ENCODE results near the gene RAF1. TPM values are rescaled to one million over a fixed set of nuclear protein-coding genes. Genes with fewer than 3 reads are reported as not detected.

RAF1 gene
- total RNA-seq, 1 donor from 2014 or later = 123 TPM

DNA sequence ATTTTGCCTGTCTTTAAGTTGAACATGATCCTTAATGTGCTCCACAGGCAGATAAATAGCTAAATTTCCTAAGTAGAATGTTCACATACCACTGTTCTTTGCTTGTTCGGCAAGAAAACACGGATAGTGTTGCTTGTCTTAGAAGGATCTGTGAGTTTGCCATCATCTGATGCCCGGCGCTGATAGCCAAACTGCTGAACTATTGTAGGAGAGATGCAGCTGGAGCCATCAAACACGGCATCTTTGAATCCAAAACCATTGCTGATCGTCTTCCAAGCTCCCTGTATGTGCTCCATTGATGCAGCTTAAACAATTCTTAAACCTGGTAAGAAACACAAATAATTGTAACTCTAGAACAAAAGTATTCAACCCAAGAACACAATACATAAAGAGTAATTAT, 45.5 kb downstream of the RAF1 start:
- H3K9me3 Mint-ChIP-seq = no peaks in the 10 kb centered on the region
- TF ChIP-seq, protein P1, sequence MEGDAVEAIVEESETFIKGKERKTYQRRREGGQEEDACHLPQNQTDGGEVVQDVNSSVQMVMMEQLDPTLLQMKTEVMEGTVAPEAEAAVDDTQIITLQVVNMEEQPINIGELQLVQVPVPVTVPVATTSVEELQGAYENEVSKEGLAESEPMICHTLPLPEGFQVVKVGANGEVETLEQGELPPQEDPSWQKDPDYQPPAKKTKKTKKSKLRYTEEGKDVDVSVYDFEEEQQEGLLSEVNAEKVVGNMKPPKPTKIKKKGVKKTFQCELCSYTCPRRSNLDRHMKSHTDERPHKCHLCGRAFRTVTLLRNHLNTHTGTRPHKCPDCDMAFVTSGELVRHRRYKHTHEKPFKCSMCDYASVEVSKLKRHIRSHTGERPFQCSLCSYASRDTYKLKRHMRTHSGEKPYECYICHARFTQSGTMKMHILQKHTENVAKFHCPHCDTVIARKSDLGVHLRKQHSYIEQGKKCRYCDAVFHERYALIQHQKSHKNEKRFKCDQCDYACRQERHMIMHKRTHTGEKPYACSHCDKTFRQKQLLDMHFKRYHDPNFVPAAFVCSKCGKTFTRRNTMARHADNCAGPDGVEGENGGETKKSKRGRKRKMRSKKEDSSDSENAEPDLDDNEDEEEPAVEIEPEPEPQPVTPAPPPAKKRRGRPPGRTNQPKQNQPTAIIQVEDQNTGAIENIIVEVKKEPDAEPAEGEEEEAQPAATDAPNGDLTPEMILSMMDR (conservative IDR thresholded peaks at IDR 0.05) = no peak
- H3K4me3 Mint-ChIP-seq = no peak overlapping the region
- H3K27me3 Mint-ChIP-seq (ENCODE audit: low read depth) = no peaks in the 10 kb centered on the region
- H3K36me3 Mint-ChIP-seq (ENCODE audit: low read depth) = peaks cover 11% of the 10 kb centered on the region
- peaks cover 11% of the 10 kb centered on the region for H3K4me1 Mint-ChIP-seq
- H3K27ac Mint-ChIP-seq (ENCODE audit: unreplicated experiment) = no peak overlapping the region
- no peak for DNase-seq (ENCODE audit: low read depth, low spot score)

DNA sequence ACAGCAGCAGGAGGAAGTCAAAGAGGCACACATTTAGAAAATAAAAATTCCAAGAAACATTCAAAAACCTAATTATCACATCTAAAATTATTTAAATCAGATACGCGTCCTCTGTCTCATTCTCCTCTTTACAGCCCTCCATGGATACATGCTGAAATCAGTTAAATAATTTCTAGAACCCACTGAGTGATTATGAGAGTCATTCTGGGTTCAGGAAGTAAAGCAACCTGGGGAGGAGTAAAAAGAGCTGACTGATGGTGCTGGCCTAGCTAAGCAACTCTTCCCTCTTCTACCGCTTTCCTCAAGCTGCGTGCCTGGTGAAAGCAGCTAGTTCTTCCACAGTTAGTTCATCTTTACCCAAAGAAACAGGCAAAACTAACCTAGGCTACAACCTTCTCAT, 48.7 kb downstream of the RAF1 start:
- Mint-ChIP-seq H3K27me3 (ENCODE audit: low read depth) (no peaks in the 10 kb centered on the region), H3K9me3 (no peaks in the 10 kb centered on the region), H3K27ac (ENCODE audit: unreplicated experiment) (no peak overlapping the region), H3K4me1 (no peaks in the 10 kb centered on the region), H3K4me3 (no peak overlapping the region), H3K36me3 (ENCODE audit: low read depth) (peaks cover 14% of the 10 kb centered on the region)
- TF ChIP-seq, protein P1 (conservative IDR thresholded peaks at IDR 0.05) = no peak
- DNase-seq (ENCODE audit: low read depth, low spot score) = no peak

DNA sequence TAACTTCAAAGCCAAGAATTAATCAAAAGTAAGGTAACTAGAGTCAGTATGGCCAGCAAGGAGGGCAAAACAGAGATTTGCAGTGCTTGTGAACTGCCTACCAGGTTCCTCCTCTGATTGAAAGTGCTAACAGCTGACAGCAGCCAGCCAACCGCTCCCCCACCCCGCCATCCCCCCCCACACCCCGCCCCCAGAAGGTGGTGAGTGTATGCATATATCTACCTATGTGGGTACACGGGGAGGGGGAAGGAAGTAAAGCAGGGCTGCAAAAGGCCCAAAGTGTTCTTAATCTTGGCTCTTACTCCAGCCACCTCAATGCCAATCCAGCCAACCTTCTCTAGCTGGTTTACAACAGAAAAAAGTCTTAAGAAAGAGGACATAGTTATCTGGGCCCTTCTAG, 50.7 kb downstream of the RAF1 start:
- no peak for DNase-seq (ENCODE audit: low read depth, low spot score)
- Mint-ChIP-seq H3K4me3 (no peak overlapping the region), H3K9me3 (no peaks in the 10 kb centered on the region), H3K27ac (ENCODE audit: unreplicated experiment) (no peak overlapping the region), H3K27me3 (ENCODE audit: low read depth) (no peaks in the 10 kb centered on the region), H3K4me1 (no peaks in the 10 kb centered on the region), H3K36me3 (ENCODE audit: low read depth) (peaks cover 13% of the 10 kb centered on the region)
- TF ChIP-seq, protein P1 (conservative IDR thresholded peaks at IDR 0.05) = no peak

DNA sequence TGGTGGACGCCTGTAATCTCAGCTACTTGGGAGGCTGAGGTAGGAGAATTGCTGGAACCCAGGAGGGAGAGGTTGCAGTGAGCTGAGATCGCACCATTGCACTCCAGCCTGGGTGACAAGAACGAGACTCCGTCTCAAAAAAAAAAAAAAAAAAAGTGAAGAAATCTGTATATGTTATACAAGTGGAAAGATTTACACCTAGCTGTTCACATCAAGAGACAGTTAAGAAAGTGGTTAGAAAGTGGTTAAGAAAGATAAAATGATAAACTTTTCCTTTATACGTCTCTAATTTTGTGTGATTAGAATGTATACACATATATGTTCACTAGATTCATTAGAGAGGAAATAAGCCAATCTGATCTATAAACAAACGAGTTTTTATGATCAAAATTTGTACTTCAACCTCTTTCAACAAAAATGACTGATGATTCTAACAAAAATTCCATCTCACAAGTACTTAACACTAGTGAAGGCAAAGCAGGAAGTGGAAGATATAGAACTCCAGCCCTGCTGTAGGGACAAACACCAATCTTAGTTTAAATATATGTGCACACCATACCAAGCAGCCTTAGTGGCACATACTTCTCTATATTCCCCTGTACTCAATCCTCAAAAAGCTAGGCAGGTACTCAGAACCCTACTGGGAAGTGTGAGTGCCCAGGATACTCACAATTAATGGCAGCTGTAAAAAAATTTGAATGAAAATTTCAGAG, 51.2 kb downstream of the RAF1 start:
- Mint-ChIP-seq H3K9me3 (no peaks in the 10 kb centered on the region), H3K36me3 (ENCODE audit: low read depth) (peaks cover 10% of the 10 kb centered on the region), H3K27ac (ENCODE audit: unreplicated experiment) (no peak overlapping the region), H3K27me3 (ENCODE audit: low read depth) (no peaks in the 10 kb centered on the region), H3K4me1 (no peaks in the 10 kb centered on the region), H3K4me3 (no peak overlapping the region)
- TF ChIP-seq, protein P1 (conservative IDR thresholded peaks at IDR 0.05) = no peak
- no peak for DNase-seq (ENCODE audit: low read depth, low spot score)

DNA sequence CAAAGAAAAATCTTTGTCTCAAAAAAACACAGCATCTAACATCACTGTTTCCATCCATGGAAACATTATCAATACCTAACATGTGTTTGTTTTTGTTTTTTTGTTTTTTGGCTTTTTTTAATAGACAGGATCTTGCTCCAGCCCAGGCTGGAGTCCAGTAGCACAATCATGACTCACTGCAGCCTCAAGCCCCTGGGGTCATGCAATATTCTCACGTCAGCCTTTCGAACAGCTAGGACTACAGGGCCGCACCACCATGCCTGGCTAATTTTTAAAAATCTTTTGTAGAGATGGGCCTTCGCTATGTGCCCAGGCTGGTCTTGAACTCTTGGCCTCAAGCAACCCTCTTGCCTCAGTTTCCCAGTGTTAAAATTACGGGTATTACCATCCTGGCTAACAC, 52.8 kb downstream of the RAF1 start:
- Mint-ChIP-seq H3K9me3 (no peaks in the 10 kb centered on the region), H3K4me1 (no peaks in the 10 kb centered on the region), H3K27me3 (ENCODE audit: low read depth) (no peaks in the 10 kb centered on the region), H3K27ac (ENCODE audit: unreplicated experiment) (no peak overlapping the region), H3K4me3 (no peak overlapping the region), H3K36me3 (ENCODE audit: low read depth) (peaks cover 10% of the 10 kb centered on the region)
- TF ChIP-seq, protein P1 (conservative IDR thresholded peaks at IDR 0.05) = no peak
- DNase-seq (ENCODE audit: low read depth, low spot score) = no peak

All from neural crest cell (in vitro differentiated cells).